ENCODE measurements around the gene TRABD2A.

GRCh38 chr2:84906108-84906899, 25.4 kb upstream of the TRABD2A start:
- TF ChIP-seq, protein P1, sequence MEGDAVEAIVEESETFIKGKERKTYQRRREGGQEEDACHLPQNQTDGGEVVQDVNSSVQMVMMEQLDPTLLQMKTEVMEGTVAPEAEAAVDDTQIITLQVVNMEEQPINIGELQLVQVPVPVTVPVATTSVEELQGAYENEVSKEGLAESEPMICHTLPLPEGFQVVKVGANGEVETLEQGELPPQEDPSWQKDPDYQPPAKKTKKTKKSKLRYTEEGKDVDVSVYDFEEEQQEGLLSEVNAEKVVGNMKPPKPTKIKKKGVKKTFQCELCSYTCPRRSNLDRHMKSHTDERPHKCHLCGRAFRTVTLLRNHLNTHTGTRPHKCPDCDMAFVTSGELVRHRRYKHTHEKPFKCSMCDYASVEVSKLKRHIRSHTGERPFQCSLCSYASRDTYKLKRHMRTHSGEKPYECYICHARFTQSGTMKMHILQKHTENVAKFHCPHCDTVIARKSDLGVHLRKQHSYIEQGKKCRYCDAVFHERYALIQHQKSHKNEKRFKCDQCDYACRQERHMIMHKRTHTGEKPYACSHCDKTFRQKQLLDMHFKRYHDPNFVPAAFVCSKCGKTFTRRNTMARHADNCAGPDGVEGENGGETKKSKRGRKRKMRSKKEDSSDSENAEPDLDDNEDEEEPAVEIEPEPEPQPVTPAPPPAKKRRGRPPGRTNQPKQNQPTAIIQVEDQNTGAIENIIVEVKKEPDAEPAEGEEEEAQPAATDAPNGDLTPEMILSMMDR (IDR thresholded peaks at IDR 0.05), result no peak
- no peak for TF ChIP-seq POLR2A (IDR thresholded peaks at IDR 0.05)
- no peak for TF ChIP-seq POLR2AphosphoS5 (IDR thresholded peaks at IDR 0.05)

Data from stomach (tissue), 4 donors.